GM12878 (cell line): ENCODE data around the gene FSHB. TPM values are rescaled to one million over a fixed set of nuclear protein-coding genes. Genes with fewer than 3 reads are reported as not detected.

ENCODE experiments used
- ATAC-seq: fragments of 200-7000 bp; cut with Tn5 transposase; 3 replicates; pipeline ENCODE4 v1.9.1; 2020; ENCODE audit warnings: mild to moderate bottlenecking, moderate library complexity
- BruUV-seq: library from RNA; stranded (reverse); fragments of 400-500 nt; replicated peaks from 2 replicates; lab custom pipeline; 2021; lab: Mats Ljungman, UMichigan
- CTCF ChIA-PET: fragments of 300-600 bp; sonication (Branson Sonifier 250); formaldehyde crosslinking; extraction: SDS; loops from one replicate; lab custom pipeline; 2021; ENCODE audit warnings: inconsistent platforms; lab: Yijun Ruan, JAX
- POLR2A ChIA-PET: fragments of 350-600 bp; formaldehyde crosslinking; extraction: SDS; loops from one replicate; lab custom pipeline; 2021; ENCODE audit warnings: inconsistent platforms; lab: Charles Lee
- RAD21 ChIA-PET: fragments of 300-600 bp; sonication (Branson Sonifier 250); formaldehyde crosslinking; loops from one replicate; lab custom pipeline; 2023; ENCODE audit warnings: antibody characterized with exemption; ENCODE audit not compliant: unreplicated experiment; lab: Charles Lee
- SMC1A ChIA-PET: fragments of 300-600 bp; sonication (Branson Sonifier 250); formaldehyde crosslinking; loops from one replicate; lab custom pipeline; 2023; ENCODE audit not compliant: unreplicated experiment, uncharacterized antibody; lab: Charles Lee
- DNase-seq: peaks from one replicate; pipeline ENCODE4 v3.0.0-alpha.2; 2011; ENCODE audit warnings: low read depth, low spot score
- FAIRE-seq: peaks from 3 replicates; lab custom pipeline; 2011; peaks lifted over from hg19 to GRCh38; lab: Jason Lieb, UNC
- H2AFZ ChIP-seq: 2 replicates; pipeline ENCODE4 v1.6.0; 2011; ENCODE audit warnings: low read depth, low read length, control low read depth; ENCODE audit not compliant: control insufficient read depth
- H3K27ac ChIP-seq: 2 replicates; pipeline ENCODE4 v1.5.1; 2011; ENCODE audit warnings: control low read depth; ENCODE audit not compliant: control insufficient read depth, insufficient read depth
- H3K27me3 ChIP-seq, 2 experiments: replicated peaks in 1 of 2; 2 replicates each; pipeline versions ENCODE4 v1.6.0 to v1.6.1; 2011; ENCODE audit warnings: low read length in 1 of 2; ENCODE audit not compliant: control insufficient read depth in 2 of 2, insufficient read depth in 2 of 2
- H3K36me3 ChIP-seq, 2 experiments: 2 replicates each; pipeline ENCODE4 v1.5.1; 2011; ENCODE audit warnings: low read length in 1 of 2; ENCODE audit not compliant: control insufficient read depth in 2 of 2, insufficient read depth in 2 of 2
- H3K4me1 ChIP-seq: 2 replicates; pipeline ENCODE4 v1.6.1; 2011; ENCODE audit warnings: mild to moderate bottlenecking, low read length, moderate library complexity, mixed read lengths; ENCODE audit not compliant: control insufficient read depth, insufficient read depth
- H3K4me2 ChIP-seq: 2 replicates; pipeline ENCODE4 v1.6.0; 2011; ENCODE audit warnings: control low read depth; ENCODE audit not compliant: control insufficient read depth, insufficient read depth
- H3K4me3 ChIP-seq: fragments of 200-600 bp; sonication (generic); 2 replicates; pipeline ENCODE4 v1.5.1; 2016
- H3K79me2 ChIP-seq: 2 replicates; pipeline ENCODE4 v1.6.0; 2011; ENCODE audit warnings: low read length; ENCODE audit not compliant: control insufficient read depth, insufficient read depth
- H3K9ac ChIP-seq: 2 replicates; pipeline ENCODE4 v1.8.0; 2011; ENCODE audit warnings: low read length, control low read depth, mixed read lengths; ENCODE audit not compliant: control insufficient read depth, insufficient read depth
- H3K9me3 ChIP-seq: replicated peaks from 3 replicates; pipeline ENCODE4 v1.5.1; 2011; ENCODE audit warnings: mild to moderate bottlenecking, low read length; ENCODE audit not compliant: control insufficient read depth, insufficient read depth
- H4K20me1 ChIP-seq: 2 replicates; pipeline ENCODE4 v1.6.0; 2011; ENCODE audit not compliant: control insufficient read depth, insufficient read depth
- BACH1 ChIP-seq: fragments of 450-650 bp; IDR thresholded peaks from 2 replicates; pipeline ENCODE4 v1.6.1; 2017; ENCODE audit warnings: mild to moderate bottlenecking, borderline replicate concordance
- BRCA1 ChIP-seq: IDR thresholded peaks from 2 replicates; pipeline ENCODE4 v1.6.1; 2011; ENCODE audit warnings: low read depth, low read length, improper control_type of control experiment
- HDAC2 ChIP-seq: fragments of 200-600 bp; sonication (generic); IDR thresholded peaks from 2 replicates; pipeline ENCODE4 v1.6.1; 2017
- IKZF1 ChIP-seq: fragments of 450-650 bp; conservative IDR thresholded peaks from 2 replicates; pipeline ENCODE4 v1.6.1; 2017; ENCODE audit warnings: antibody characterized with exemption, mild to moderate bottlenecking
- RUNX3 ChIP-seq: IDR thresholded peaks from 2 replicates; pipeline ENCODE4 v1.6.1; 2012; ENCODE audit warnings: low read length, inconsistent platforms
- SP1 ChIP-seq: IDR thresholded peaks from one replicate; pipeline ENCODE4 v1.6.1; 2011; ENCODE audit warnings: low read depth, low read length
- STAT3 ChIP-seq: IDR thresholded peaks from 2 replicates; pipeline ENCODE4 v1.6.1; 2011; ENCODE audit warnings: low read depth, low read length, improper control_type of control experiment
- ZZZ3 ChIP-seq: IDR thresholded peaks from 2 replicates; pipeline ENCODE4 v1.6.1; 2011; ENCODE audit warnings: low read depth; ENCODE audit not compliant: control insufficient read depth, insufficient read length
- WGBS: methylation state at CpG from one replicate; pipeline ENCODE4 v1.1.6; 2016; ENCODE audit warnings: low lambda C conversion rate; ENCODE audit not compliant: insufficient replicate concordance, insufficient coverage; ENCODE audit errors: missing lambda C conversion rate; 5-methylcytosine and 5-hydroxymethylcytosine counted together
- in situ Hi-C: fragments of 300-500 bp; cut with MboI; formaldehyde crosslinking; loops from 9 replicates; pipeline ENCODE4 v1.14.3; 2018; ENCODE audit warnings: mixed read lengths
- intact Hi-C: fragments of 100-400 bp; cut with micrococcal nuclease; formaldehyde crosslinking; loops from one replicate; pipeline ENCODE4 v1.14.2; 2022; ENCODE audit not compliant: unreplicated experiment
- polyA plus RNA-seq, 11 experiments: library from polyadenylated mRNA; depleted of rRNA in 4 of 11; unstranded in 6 of 11; stranded (reverse) in 5 of 11; fragments of >200 nt; fragmentation: Nextera tagmentation in 4 of 11; fragmentation: Illumina TruSeq in 1 of 11; extraction: Ambion mirVana in 4 of 11; extraction: Trizol in 1 of 11; gene quantifications; 1 replicate in 1 of 11; 2 replicates in 10 of 11; pipeline versions ENCODE4 v1.2.1 to v1.2.3, GENCODE V29; 2011 to 2016; ENCODE audit warnings: inconsistent platforms in 2 of 11, missing spikeins in 2 of 11, low read depth in 1 of 11
- total RNA-seq, 4 experiments: library from RNA; depleted of rRNA in 3 of 4; stranded (reverse); fragments of >200 nt in 3 of 4; fragmentation: Illumina TruSeq in 1 of 4; extraction: Trizol in 1 of 4; gene quantifications; 2 replicates each; pipeline versions ENCODE4 v1.2.1 to v1.2.3, GENCODE V29; 2013 to 2021
- TF ChIP-seq, protein P1 (sequence below): fragments of 450-650 bp; IDR thresholded peaks from 2 replicates; pipeline ENCODE4 v1.6.1; 2017; ENCODE audit warnings: mild to moderate bottlenecking, moderate library complexity
- TF ChIP-seq, protein P2 (sequence below): fragments of 450-650 bp; IDR thresholded peaks from 2 replicates; pipeline ENCODE4 v1.6.1; 2016; ENCODE audit warnings: mild to moderate bottlenecking
- TF ChIP-seq, protein P3 (sequence below): IDR thresholded peaks from 2 replicates; pipeline ENCODE4 v1.6.1; 2011; ENCODE audit warnings: mild to moderate bottlenecking, low read depth, low read length, moderate library complexity; ENCODE audit not compliant: insufficient replicate concordance
- TF ChIP-seq, protein P4 (sequence below): fragments of 450-650 bp; IDR thresholded peaks from 2 replicates; pipeline ENCODE4 v1.6.1; 2017; ENCODE audit warnings: mild to moderate bottlenecking, moderate library complexity
- TF ChIP-seq, protein P5 (sequence below): fragments of 450-650 bp; IDR thresholded peaks from 2 replicates; pipeline ENCODE4 v1.6.1; 2016; ENCODE audit warnings: mild to moderate bottlenecking

FSHB gene
- total and polyA plus RNA-seq, 10 of the 15 experiments (the other 5 are each of a cell fraction or from before 2014, with no cell fraction given), result not detected

DNA sequence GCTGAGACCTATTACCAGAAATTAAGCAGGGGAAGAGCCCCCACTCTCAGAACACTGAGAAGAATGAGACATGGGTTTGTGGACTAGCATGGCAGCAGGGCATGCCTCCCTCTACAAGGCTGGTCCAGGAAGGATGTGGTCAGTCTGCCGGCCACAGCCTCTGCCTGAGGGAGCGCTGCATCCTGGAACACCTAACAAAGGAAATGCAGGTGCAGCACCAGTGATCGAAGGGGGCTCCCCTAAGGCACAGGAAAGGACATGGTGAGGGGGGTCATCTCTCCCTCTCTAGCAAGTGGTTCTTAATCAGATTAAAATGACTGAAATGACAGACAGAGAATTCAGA is 51.4 kb downstream of the FSHB start:
- no peaks in the 10 kb centered on the region for H3K79me2 ChIP-seq
- no peak for FAIRE-seq
- in situ Hi-C loops (no loop called here), intact Hi-C loops (no loop called here)
- peak; percentile 90 for ATAC-seq
- H3K27me3 ChIP-seq, result no peaks in the 10 kb centered on the region
- POLR2A ChIA-PET, result no interaction called here
- no peaks in the 10 kb centered on the region for H4K20me1 ChIP-seq
- no peak overlapping the region for H2AFZ ChIP-seq
- no peak overlapping the region for H3K9ac ChIP-seq
- H3K4me3 ChIP-seq, result no peak overlapping the region
- WGBS, result 0% methylated on average over 3 of the region's 3 CpGs
- no TSS peak for BruUV-seq
- no peaks in the 10 kb centered on the region for H3K36me3 ChIP-seq
- CTCF ChIA-PET, result interaction anchor here (1.4 kb wide), 1 partner anchor 35 kb away, joined by 4 read pairs; no protein-coding TSS in a partner anchor
- peak overlapping the region; percentile 23; the same call in 1 of the 2 replicates for H3K4me2 ChIP-seq
- RAD21 ChIA-PET, result no interaction called here
- SMC1A ChIA-PET, result interaction anchor here (0.5 to 1.3 kb wide), 3 partner anchors 21 to 51 kb away, joined by 3 to 4 read pairs (median 3); partner anchors contain the start of gene FSHB
- H3K27ac ChIP-seq, result no peak overlapping the region
- peak; percentile 17 for DNase-seq
- peaks cover 7% of the 10 kb centered on the region for H3K4me1 ChIP-seq
- H3K9me3 ChIP-seq, result no peaks in the 10 kb centered on the region
- TF ChIP-seq BRCA1 (no peak), ZZZ3 (no peak), HDAC2 (no peak), STAT3 (no peak), SP1 (no peak), BACH1 (no peak), IKZF1 (0 out of 2 replicates have a peak, but pooled peaks have one; percentile 30), RUNX3 (peak; percentile 71)
- TF ChIP-seq, protein P1, sequence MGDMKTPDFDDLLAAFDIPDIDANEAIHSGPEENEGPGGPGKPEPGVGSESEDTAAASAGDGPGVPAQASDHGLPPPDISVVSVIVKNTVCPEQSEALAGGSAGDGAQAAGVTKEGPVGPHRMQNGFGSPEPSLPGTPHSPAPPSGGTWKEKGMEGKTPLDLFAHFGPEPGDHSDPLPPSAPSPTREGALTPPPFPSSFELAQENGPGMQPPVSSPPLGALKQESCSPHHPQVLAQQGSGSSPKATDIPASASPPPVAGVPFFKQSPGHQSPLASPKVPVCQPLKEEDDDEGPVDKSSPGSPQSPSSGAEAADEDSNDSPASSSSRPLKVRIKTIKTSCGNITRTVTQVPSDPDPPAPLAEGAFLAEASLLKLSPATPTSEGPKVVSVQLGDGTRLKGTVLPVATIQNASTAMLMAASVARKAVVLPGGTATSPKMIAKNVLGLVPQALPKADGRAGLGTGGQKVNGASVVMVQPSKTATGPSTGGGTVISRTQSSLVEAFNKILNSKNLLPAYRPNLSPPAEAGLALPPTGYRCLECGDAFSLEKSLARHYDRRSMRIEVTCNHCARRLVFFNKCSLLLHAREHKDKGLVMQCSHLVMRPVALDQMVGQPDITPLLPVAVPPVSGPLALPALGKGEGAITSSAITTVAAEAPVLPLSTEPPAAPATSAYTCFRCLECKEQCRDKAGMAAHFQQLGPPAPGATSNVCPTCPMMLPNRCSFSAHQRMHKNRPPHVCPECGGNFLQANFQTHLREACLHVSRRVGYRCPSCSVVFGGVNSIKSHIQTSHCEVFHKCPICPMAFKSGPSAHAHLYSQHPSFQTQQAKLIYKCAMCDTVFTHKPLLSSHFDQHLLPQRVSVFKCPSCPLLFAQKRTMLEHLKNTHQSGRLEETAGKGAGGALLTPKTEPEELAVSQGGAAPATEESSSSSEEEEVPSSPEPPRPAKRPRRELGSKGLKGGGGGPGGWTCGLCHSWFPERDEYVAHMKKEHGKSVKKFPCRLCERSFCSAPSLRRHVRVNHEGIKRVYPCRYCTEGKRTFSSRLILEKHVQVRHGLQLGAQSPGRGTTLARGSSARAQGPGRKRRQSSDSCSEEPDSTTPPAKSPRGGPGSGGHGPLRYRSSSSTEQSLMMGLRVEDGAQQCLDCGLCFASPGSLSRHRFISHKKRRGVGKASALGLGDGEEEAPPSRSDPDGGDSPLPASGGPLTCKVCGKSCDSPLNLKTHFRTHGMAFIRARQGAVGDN, result no peak
- TF ChIP-seq, protein P2, sequence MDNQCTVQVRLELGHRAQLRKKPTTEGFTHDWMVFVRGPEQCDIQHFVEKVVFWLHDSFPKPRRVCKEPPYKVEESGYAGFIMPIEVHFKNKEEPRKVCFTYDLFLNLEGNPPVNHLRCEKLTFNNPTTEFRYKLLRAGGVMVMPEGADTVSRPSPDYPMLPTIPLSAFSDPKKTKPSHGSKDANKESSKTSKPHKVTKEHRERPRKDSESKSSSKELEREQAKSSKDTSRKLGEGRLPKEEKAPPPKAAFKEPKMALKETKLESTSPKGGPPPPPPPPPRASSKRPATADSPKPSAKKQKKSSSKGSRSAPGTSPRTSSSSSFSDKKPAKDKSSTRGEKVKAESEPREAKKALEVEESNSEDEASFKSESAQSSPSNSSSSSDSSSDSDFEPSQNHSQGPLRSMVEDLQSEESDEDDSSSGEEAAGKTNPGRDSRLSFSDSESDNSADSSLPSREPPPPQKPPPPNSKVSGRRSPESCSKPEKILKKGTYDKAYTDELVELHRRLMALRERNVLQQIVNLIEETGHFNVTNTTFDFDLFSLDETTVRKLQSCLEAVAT, result no peak
- TF ChIP-seq, protein P3, sequence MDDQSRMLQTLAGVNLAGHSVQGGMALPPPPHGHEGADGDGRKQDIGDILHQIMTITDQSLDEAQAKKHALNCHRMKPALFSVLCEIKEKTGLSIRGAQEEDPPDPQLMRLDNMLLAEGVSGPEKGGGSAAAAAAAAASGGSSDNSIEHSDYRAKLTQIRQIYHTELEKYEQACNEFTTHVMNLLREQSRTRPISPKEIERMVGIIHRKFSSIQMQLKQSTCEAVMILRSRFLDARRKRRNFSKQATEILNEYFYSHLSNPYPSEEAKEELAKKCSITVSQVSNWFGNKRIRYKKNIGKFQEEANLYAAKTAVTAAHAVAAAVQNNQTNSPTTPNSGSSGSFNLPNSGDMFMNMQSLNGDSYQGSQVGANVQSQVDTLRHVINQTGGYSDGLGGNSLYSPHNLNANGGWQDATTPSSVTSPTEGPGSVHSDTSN, result no peak
- TF ChIP-seq, protein P4, sequence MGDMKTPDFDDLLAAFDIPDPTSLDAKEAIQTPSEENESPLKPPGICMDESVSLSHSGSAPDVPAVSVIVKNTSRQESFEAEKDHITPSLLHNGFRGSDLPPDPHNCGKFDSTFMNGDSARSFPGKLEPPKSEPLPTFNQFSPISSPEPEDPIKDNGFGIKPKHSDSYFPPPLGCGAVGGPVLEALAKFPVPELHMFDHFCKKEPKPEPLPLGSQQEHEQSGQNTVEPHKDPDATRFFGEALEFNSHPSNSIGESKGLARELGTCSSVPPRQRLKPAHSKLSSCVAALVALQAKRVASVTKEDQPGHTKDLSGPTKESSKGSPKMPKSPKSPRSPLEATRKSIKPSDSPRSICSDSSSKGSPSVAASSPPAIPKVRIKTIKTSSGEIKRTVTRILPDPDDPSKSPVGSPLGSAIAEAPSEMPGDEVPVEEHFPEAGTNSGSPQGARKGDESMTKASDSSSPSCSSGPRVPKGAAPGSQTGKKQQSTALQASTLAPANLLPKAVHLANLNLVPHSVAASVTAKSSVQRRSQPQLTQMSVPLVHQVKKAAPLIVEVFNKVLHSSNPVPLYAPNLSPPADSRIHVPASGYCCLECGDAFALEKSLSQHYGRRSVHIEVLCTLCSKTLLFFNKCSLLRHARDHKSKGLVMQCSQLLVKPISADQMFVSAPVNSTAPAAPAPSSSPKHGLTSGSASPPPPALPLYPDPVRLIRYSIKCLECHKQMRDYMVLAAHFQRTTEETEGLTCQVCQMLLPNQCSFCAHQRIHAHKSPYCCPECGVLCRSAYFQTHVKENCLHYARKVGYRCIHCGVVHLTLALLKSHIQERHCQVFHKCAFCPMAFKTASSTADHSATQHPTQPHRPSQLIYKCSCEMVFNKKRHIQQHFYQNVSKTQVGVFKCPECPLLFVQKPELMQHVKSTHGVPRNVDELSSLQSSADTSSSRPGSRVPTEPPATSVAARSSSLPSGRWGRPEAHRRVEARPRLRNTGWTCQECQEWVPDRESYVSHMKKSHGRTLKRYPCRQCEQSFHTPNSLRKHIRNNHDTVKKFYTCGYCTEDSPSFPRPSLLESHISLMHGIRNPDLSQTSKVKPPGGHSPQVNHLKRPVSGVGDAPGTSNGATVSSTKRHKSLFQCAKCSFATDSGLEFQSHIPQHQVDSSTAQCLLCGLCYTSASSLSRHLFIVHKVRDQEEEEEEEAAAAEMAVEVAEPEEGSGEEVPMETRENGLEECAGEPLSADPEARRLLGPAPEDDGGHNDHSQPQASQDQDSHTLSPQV, result no peak
- TF ChIP-seq, protein P5, sequence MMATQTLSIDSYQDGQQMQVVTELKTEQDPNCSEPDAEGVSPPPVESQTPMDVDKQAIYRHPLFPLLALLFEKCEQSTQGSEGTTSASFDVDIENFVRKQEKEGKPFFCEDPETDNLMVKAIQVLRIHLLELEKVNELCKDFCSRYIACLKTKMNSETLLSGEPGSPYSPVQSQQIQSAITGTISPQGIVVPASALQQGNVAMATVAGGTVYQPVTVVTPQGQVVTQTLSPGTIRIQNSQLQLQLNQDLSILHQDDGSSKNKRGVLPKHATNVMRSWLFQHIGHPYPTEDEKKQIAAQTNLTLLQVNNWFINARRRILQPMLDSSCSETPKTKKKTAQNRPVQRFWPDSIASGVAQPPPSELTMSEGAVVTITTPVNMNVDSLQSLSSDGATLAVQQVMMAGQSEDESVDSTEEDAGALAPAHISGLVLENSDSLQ, result no peak
